Transverse colon (tissue), 4 donors: ENCODE measurements around the gene GOSR2. TPM values are rescaled to one million over a fixed set of nuclear protein-coding genes. Genes with fewer than 3 reads are reported as not detected.

Source experiments
- DNase-seq: peaks from one replicate; pipeline ENCODE4 v3.0.0-alpha.2; 2019
- H3K27ac ChIP-seq, 4 donors: fragments of 200-600 bp; sonication (generic); 2 replicates each; pipeline ENCODE4 v1.5.1; 2016 to 2018; ENCODE audit warnings: inconsistent platforms in 4 of 4
- H3K27me3 ChIP-seq: fragments of 200-600 bp; sonication (generic); 2 replicates; pipeline ENCODE4 v1.5.1; 2017; ENCODE audit warnings: inconsistent platforms
- H3K36me3 ChIP-seq, 4 donors: fragments of 200-600 bp; sonication (generic); 2 replicates each; pipeline ENCODE4 v1.5.1; 2017 to 2019; ENCODE audit warnings: inconsistent platforms in 4 of 4
- H3K4me1 ChIP-seq, 4 donors: fragments of 200-600 bp; sonication (generic); 2 replicates each; pipeline ENCODE4 v1.5.1; 2017 to 2020; ENCODE audit warnings: inconsistent platforms in 4 of 4
- H3K4me3 ChIP-seq, 4 donors: fragments of 200-600 bp; sonication (generic); 1 replicate in 1 of 4; 2 replicates in 3 of 4; pipeline versions ENCODE4 v1.5.1 to v1.6.1; 2017 to 2019; ENCODE audit warnings: inconsistent platforms in 4 of 4
- H3K9me3 ChIP-seq, 2 donors: fragments of 200-600 bp; sonication (generic); 2 replicates each; pipeline ENCODE4 v1.5.1; 2017 to 2019; ENCODE audit warnings: inconsistent platforms in 2 of 2
- EP300 ChIP-seq: sonication (generic); formaldehyde crosslinking; IDR thresholded peaks from one replicate; pipeline ENCODE4 v1.6.1; 2017; ENCODE audit warnings: antibody characterized with exemption, low read depth
- POLR2A ChIP-seq: fragments of 450-650 bp; IDR thresholded peaks from one replicate; pipeline ENCODE4 v1.6.1; 2016; ENCODE audit warnings: antibody characterized with exemption, mild to moderate bottlenecking, moderate library complexity
- POLR2AphosphoS5 ChIP-seq, 3 donors: sonication (generic); formaldehyde crosslinking; IDR thresholded peaks; one replicate each; pipeline ENCODE4 v1.6.1; 2016; ENCODE audit warnings: antibody characterized with exemption in 3 of 3
- WGBS, 2 donors: methylation state at CpG; one replicate each; pipeline ENCODE4 v1.1.5; 2018; ENCODE audit warnings: low coverage in 1 of 2; 5-methylcytosine and 5-hydroxymethylcytosine counted together
- in situ Hi-C, 4 donors: fragments of 200-750 bp; cut with MboI; loops; one replicate each; pipeline versions ENCODE4 v1.15.0 to v1.15.1; 2017; ENCODE audit warnings: low sequenced_read_pairs in 3 of 4, low pct_ligation_motif_present in 1 of 4, low pct_unique_long_range_greater_than_20kb in 1 of 4
- intact Hi-C: fragments of 100-400 bp; cut with DNase I; formaldehyde crosslinking; loops from one replicate; pipeline ENCODE4 v1.15.1; 2023; ENCODE audit warnings: low total_unique reads
- total RNA-seq, 4 donors: library from RNA; depleted of rRNA; stranded (reverse); fragments of >200 nt; gene quantifications; one replicate each; pipeline ENCODE4 v1.1.0, GENCODE V29; 2016
- TF ChIP-seq, protein P1 (sequence below), 5 experiments: fragments of 200-600 bp in 3 of 5; fragments of 450-650 bp in 2 of 5; sonication (generic) in 3 of 5; IDR thresholded peaks; 1 replicate in 2 of 5; 2 replicates in 3 of 5; pipeline ENCODE4 v1.5.1; 2016 to 2017; ENCODE audit warnings: antibody characterized with exemption in 5 of 5, inconsistent platforms in 3 of 5, mild to moderate bottlenecking in 2 of 5, moderate library complexity in 1 of 5

GOSR2 gene
- total RNA-seq, 4 donors from 2014 or later = 50.0 to 102 (median 62.8) TPM

DNA sequence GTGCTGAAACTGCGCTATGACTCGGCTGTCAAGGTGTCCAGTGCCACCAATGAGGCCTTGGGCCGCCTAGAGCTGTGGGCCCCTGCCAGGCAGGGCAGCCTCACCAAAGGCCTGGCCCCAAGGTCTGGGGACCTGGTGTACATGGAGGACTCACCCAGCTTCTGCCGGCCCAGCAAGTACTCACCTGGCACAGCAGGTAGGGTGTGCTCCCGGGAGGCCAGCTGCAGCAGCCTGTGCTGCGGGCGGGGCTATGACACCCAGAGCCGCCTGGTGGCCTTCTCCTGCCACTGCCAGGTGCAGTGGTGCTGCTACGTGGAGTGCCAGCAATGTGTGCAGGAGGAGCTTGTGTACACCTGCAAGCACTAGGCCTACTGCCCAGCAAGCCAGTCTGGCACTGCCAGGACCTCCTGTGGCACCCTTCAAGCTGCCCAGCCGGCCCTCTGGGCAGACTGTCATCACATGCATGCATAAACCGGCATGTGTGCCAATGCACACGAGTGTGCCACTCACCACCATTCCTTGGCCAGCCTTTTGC, 46.5 kb upstream of the GOSR2 start:
- H3K36me3 ChIP-seq = no peaks in the 10 kb centered on the region
- H3K4me3 ChIP-seq = no peak overlapping the region
- H3K9me3 ChIP-seq = no peaks in the 10 kb centered on the region
- H3K4me1 ChIP-seq = no peaks in the 10 kb centered on the region
- peak; percentile 75 for DNase-seq
- 59% methylated on average over 10 of the region's 12 CpGs; no CpG with 5 or more reads in 1 of the 2 donors for whole genome bisulfite sequencing, 2 donors
- TF ChIP-seq POLR2A (no peak), EP300 (no peak)
- TF ChIP-seq, protein P1, sequence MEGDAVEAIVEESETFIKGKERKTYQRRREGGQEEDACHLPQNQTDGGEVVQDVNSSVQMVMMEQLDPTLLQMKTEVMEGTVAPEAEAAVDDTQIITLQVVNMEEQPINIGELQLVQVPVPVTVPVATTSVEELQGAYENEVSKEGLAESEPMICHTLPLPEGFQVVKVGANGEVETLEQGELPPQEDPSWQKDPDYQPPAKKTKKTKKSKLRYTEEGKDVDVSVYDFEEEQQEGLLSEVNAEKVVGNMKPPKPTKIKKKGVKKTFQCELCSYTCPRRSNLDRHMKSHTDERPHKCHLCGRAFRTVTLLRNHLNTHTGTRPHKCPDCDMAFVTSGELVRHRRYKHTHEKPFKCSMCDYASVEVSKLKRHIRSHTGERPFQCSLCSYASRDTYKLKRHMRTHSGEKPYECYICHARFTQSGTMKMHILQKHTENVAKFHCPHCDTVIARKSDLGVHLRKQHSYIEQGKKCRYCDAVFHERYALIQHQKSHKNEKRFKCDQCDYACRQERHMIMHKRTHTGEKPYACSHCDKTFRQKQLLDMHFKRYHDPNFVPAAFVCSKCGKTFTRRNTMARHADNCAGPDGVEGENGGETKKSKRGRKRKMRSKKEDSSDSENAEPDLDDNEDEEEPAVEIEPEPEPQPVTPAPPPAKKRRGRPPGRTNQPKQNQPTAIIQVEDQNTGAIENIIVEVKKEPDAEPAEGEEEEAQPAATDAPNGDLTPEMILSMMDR (IDR thresholded peaks at IDR 0.05) = peak; percentile 45 to 82 (median 66)
- intact Hi-C loops (no loop called here), in situ Hi-C loops (no loop called here)
- no peak overlapping the region for H3K27ac ChIP-seq
- no peaks in the 10 kb centered on the region for H3K27me3 ChIP-seq

DNA sequence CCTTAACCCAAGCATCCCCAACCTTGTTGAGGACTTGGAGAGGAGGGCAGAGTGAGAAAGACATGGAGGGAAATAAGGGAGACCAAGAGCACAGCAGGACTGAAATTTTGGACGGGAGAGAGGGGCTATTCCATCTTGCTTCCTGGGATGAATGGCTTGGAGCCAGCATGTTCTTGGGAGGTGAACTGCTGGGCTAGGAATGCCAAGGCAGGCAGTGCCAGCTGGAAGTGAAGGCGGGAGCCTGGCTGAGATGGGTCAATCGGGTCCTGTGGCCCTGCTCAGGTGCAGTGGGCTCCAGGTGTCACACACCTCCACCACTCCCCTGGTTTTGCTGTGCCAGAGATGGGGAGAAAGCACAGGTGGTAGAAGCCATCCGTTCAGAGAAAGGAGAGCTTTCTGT, 46.0 kb upstream of the GOSR2 start:
- Histone ChIP-seq H3K4me1 (no peaks in the 10 kb centered on the region), H3K27me3 (no peaks in the 10 kb centered on the region), H3K36me3 (no peaks in the 10 kb centered on the region), H3K4me3 (no peak overlapping the region), H3K27ac (no peak overlapping the region), H3K9me3 (no peaks in the 10 kb centered on the region)
- 67 to 74% methylated on average over 1 to 4 of the region's 4 CpGs for WGBS, 2 donors
- intact Hi-C loops (no loop called here), in situ Hi-C loops (no loop called here)
- TF ChIP-seq POLR2AphosphoS5 (IDR thresholded peaks at IDR 0.05) (no peak), POLR2A (no peak), EP300 (no peak)
- TF ChIP-seq, protein P1 (IDR thresholded peaks at IDR 0.05) = no peak
- DNase-seq = no peak

DNA sequence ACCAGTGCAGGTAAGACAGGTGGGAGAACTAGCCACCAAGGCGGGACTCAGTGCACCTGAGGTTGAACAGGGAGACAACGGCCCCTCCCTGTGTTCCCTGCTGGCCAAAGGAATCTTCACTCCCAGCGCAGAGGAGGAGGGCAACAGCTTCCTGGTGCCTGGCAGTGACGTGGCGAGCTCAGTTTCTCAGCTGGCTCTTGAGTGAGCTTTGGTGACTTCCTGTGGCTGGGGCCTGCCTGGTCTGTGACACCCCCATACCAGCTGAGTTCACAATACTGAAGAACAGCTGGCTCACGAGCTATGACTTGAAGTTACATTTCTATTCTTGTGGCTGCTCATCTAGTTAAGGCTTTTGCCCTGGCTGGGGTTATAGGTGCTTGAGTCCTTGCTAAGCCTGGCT, 45.5 kb upstream of the GOSR2 start:
- whole genome bisulfite sequencing, 2 donors = 74% methylated on average over 6 of the region's 6 CpGs; no CpG with 5 or more reads in 1 of the 2 donors
- H3K9me3 ChIP-seq = no peaks in the 10 kb centered on the region
- no peak overlapping the region for H3K27ac ChIP-seq
- H3K27me3 ChIP-seq = no peaks in the 10 kb centered on the region
- DNase-seq = no peak
- intact Hi-C loops (no loop called here), in situ Hi-C loops (no loop called here)
- H3K4me3 ChIP-seq = no peak overlapping the region
- no peaks in the 10 kb centered on the region for H3K36me3 ChIP-seq
- TF ChIP-seq EP300 (no peak), POLR2A (no peak), POLR2AphosphoS5 (IDR thresholded peaks at IDR 0.05) (no peak)
- TF ChIP-seq, protein P1 (IDR thresholded peaks at IDR 0.05) = no peak
- no peaks in the 10 kb centered on the region for H3K4me1 ChIP-seq

DNA sequence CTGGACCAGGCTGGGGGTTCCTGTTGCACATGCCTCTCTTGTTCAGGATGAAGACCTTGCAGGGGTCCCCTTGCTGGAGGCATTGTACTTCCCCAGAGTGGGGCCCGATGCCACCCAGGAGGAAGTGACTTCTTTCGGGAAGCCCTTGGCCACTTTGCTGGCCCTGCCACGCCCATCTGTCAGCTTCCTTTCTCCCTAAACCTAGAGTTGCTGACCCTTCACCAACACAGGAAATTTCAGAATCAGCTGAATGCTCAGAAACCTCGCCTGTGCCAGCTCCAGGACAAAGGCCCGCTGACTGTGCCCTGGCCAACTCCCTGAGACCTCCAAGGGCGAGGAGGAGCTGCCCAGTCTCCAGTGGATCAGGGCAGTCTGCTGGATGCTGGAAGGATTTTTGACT, 44.9 kb upstream of the GOSR2 start:
- 61% methylated on average over 6 of the region's 6 CpGs; no CpG with 5 or more reads in 1 of the 2 donors for WGBS, 2 donors
- TF ChIP-seq, protein P1 (IDR thresholded peaks at IDR 0.05) = no peak
- no peak for TF ChIP-seq POLR2AphosphoS5 (IDR thresholded peaks at IDR 0.05)
- no peak for TF ChIP-seq EP300
- TF ChIP-seq POLR2A = no peak
- in situ Hi-C loops (no loop called here), intact Hi-C loops (no loop called here)
- H3K27ac ChIP-seq = peak overlapping the region in 1 of 4 donors; percentile 21
- no peaks in the 10 kb centered on the region for H3K27me3 ChIP-seq
- H3K9me3 ChIP-seq = no peaks in the 10 kb centered on the region
- no peaks in the 10 kb centered on the region for H3K4me1 ChIP-seq
- H3K4me3 ChIP-seq = no peak overlapping the region
- H3K36me3 ChIP-seq = no peaks in the 10 kb centered on the region
- DNase-seq = no peak
